GM21515 (cell line): ENCODE data around the gene RHBDD1.

Source experiments
- ATAC-seq: cut with Tn5 transposase; IDR thresholded peaks from one replicate; pipeline ENCODE4 v1.9.1; 2021; ENCODE audit not compliant: unreplicated experiment

Gene RHBDD1, protein sequence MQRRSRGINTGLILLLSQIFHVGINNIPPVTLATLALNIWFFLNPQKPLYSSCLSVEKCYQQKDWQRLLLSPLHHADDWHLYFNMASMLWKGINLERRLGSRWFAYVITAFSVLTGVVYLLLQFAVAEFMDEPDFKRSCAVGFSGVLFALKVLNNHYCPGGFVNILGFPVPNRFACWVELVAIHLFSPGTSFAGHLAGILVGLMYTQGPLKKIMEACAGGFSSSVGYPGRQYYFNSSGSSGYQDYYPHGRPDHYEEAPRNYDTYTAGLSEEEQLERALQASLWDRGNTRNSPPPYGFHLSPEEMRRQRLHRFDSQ

DNA sequence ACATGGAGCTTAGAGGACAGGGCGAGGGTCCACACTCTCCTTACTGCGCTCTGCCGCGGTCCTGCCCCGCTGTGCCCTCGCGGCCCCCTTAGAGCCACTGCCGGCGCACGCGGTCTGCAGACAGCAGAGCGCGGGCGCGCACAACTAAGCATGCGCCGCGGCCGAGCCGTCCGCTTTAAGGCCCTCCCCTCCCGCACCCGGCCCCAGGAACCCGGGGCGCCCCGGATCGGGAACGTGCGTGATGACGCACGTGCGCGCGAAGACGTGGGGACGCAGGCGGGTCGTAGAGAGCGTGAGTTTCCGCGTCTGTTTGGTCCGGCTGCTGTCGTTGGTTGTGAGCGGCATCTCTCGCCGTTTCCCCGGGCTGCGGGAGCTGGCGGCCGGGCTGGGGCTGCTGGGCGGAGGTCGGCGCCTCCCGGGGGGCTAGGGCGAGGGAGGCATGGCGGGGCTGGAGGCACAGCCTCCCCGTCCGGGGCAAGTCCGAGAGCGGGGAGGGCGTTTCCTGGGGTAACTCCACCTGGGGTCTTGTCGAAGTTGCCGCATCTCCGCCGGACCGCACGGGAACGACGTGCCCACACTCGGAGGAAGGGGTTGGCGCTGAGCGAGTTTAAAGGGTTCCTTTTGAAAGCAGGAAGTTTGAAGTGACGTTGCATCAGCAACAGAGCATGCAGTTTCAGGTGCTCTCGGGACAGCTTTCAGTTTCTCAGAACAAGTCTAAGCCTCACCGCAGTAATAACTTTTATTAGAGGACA is at the start of gene RHBDD1:
TSS of gene RHBDD1 (plus strand) at position 259 of the 752 bp plus-strand sequence. CDS start 28,640 bp downstream, outside the sequence.
- peak; percentile 85 for ATAC-seq

- no peak for ATAC-seq
Observed at GRCh38 chr2:226788064-226788463, 47.8 kb upstream of the RHBDD1 start.

- no peak for ATAC-seq
Observed at GRCh38 chr2:226788881-226789490, 46.9 kb upstream of the RHBDD1 start.

DNA sequence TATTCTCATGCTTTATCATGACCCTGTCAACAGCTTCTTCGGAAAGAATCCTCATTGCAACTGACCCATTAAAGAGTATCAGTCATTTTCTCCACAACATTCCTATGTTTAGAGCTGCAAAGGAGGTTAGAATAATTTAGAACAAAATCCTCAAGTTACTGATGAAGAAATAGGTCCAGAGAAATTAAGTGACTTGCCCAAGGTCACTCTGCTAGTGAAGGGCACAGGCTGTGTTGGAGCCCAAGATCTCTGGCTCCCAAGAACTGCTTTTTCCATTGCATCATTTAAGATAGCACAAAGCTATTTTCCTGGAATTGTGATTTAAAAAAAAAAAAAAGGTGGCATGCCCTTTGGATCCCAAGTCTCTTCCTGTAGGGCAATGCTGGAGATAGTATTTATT is 45.8 kb upstream of the RHBDD1 start:
- ATAC-seq = no peak

- no peak for ATAC-seq
Observed at GRCh38 chr2:226790431-226790830, 45.4 kb upstream of the RHBDD1 start.

DNA sequence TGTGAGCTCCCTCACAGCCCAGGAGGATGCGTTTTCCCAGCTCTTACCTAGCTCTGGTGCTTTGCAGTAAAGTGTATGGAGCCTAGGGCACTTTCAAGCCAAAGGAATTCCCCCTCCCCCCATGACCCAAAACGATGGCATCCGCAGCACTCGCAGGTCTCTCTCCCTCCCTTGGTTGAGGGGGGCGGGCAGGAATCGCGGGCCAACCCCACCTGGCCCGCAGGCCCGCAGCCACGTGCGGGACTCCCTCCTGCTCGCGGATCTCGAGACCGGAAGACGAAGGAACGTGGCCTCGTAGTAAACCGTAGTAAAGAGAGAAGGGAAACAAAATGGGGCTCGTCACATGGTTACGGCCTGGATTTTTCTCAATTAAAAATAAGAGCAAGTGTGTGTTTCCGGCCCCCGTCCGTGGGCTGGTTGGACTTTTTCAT is 44.8 kb upstream of the RHBDD1 start:
- peak; percentile 59 for ATAC-seq

- ATAC-seq = peak; percentile 99
Observed at GRCh38 chr2:226791487-226792081, 44.3 kb upstream of the RHBDD1 start.

DNA sequence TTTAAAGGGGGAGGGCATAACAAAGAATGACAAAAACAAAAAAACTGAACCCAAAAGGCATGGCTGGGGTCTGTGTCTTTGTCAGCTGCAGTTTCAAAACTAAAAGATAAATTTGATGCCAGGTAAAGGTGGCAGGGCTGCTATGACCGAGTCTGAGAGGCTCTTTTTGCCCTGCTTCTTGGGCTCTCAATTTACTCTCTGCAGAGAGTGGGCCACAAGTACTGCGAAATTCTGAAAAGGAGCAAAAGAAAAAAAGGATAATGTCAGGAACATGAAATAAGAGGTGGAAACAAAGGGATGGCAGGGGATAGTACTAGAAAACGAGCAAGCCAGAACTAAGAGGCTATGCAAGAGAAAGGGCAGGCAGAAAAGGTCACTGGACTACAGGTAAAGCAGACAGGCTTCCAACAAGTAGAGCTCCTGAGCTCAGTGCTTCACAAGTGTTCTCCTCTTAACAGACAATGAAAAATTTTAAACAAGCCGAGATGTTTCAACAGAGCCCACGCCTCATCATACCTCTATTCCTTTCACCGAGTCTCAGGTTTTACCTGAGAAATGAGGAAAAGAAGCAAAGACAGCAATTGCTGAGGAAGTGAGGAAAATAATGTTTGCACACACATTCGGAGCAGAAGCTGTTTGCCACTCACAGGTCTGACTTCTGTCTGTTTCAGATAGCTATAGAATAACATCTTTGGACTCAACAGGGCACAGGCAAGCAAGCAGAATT is 43.5 kb upstream of the RHBDD1 start:
- no peak for ATAC-seq

- no peak for ATAC-seq
Observed at GRCh38 chr2:226793646-226794045, 42.2 kb upstream of the RHBDD1 start.

GRCh38 chr2:226794196-226794661 is 41.6 kb upstream of the RHBDD1 start:
- ATAC-seq = no peak

GRCh38 chr2:226794751-226795171 is 41.1 kb upstream of the RHBDD1 start:
- no peak for ATAC-seq

- ATAC-seq = no peak
Observed at GRCh38 chr2:226795281-226796011, 40.4 kb upstream of the RHBDD1 start.

DNA sequence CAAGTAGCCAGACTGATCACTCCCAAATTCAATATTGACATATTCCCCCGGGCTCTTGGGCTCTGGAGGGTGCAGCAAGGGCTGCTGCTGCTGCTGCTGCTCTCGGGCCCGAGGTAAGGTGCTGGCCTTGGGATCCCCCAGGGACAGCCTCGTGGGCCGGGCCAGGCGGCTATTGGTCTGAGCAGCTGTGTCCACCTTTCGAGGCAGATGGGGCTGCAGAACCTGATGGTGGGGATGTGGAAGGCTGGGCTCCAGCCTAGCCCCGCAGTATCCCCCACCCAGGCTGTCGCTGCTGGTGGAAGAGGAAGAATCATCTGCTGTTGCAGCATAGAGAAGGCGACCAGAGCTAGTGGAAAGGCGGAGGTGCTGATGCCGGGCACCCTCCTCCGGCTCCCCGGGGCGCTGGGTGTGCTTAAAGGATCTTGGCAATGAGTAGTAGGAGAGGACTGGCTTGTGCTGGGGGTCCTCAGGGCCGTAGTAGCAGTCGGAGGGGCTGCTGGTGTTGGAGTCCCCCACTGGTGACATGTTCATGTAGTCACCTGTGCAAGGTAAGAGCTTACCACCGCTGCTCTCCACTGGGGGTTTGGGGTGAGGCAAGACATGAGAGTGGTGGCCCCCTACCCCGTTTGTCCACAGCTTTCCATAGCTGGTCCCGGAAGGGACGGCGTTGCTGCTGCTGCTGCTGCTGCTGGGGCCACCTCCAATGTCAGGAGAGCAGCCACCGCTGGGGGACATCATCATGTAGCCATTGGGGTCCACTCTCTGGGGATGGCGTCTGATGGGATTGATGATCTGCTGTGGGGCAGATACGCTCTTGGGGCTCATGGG is 39.6 kb upstream of the RHBDD1 start:
- no peak for ATAC-seq

GRCh38 chr2:226796840-226797288 is 39.0 kb upstream of the RHBDD1 start:
- ATAC-seq = no peak

- ATAC-seq = no peak
Observed at GRCh38 chr2:226797289-226797988, 38.4 kb upstream of the RHBDD1 start.

- no peak for ATAC-seq
Observed at GRCh38 chr2:226797989-226798421, 37.8 kb upstream of the RHBDD1 start.

GRCh38 chr2:226798422-226799210 is 37.2 kb upstream of the RHBDD1 start:
- ATAC-seq = peak; percentile 28
